ENCODE measurements around the gene METTL3. TPM values are rescaled to one million over a fixed set of nuclear protein-coding genes. Genes with fewer than 3 reads are reported as not detected.

Gene METTL3
- total and polyA plus RNA-seq, 2 experiments from 2014 or later, result 28.6 to 44.5 TPM

- Histone ChIP-seq H3K4me3 (no peak overlapping the region), H3F3A (ENCODE audit: insufficient read depth) (no peaks in the 10 kb centered on the region), H2AFZ (no peak overlapping the region), H3K27me3 (replicated peaks; ENCODE audit: insufficient read depth) (peaks cover 9% of the 10 kb centered on the region; the same call in 1 of the 2 replicates), H3K36me3 (ENCODE audit: low read depth) (no peaks in the 10 kb centered on the region), H3K4me1 (ENCODE audit: insufficient read depth) (no peaks in the 10 kb centered on the region), H3K27ac (no peak overlapping the region), H4K20me1 (ENCODE audit: insufficient read depth) (no peaks in the 10 kb centered on the region), H3K79me2 (ENCODE audit: insufficient read depth) (no peaks in the 10 kb centered on the region), H3K9me3 (ENCODE audit: low read depth) (no peaks in the 10 kb centered on the region), H3K9ac (no peak overlapping the region), H3K9me2 (ENCODE audit: insufficient read depth) (no peaks in the 10 kb centered on the region), H3K4me2 (ENCODE audit: unreplicated experiment) (no peak overlapping the region)
- no peak for DNase-seq
- WGBS, 2 experiments (ENCODE audit: low coverage in 1 of 2, low lambda C conversion rate in 2 of 2, missing lambda C conversion rate in 2 of 2), result 25 to 26% methylated on average over 7 of the region's 7 CpGs
- TF ChIP-seq EZH2phosphoT487 (IDR thresholded peaks at IDR 0.05; ENCODE audit: insufficient read depth, low read depth) (no peak), EZH2 (IDR thresholded peaks at IDR 0.05; ENCODE audit: insufficient read depth, poor library complexity, severe bottlenecking) (no peak)
- in situ Hi-C loops (cut with MboI), result no loop called here
These were observed 32.4 kb upstream of the METTL3 start for GRCh38 chr14:21543521-21543960.

DNA sequence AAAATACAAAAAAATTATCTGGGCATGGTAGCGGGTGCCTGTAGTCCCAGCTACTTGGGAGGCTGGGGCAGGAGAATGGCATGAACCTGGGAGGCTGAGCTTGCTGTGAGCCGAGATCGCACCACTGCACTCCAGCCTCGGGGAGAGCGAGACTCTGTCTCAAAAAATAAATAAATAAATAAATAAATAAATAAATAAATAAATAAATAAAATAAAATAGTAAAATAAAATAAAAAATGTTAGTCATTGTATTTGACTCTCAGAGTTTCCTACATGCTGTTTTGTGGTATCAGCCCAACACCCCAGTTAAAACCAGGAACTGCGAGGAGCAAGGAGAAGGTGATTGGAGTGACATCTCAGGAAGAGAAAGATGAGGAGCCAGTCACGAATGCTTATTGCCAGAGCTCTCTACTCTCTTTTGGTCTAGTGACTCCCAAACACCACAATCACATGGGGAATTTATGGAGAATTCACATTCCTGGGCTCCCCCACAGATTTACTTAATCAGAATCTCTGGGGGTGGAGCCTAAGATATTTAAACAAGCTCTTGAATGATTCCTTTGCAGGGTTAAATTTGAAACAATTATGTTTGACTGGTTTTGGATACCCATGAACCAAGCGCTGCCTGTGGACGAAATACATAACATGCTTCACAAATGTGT lies 30.4 kb upstream of the METTL3 start:
- Histone ChIP-seq H3K27me3 (replicated peaks; ENCODE audit: insufficient read depth) (peaks cover 28% of the 10 kb centered on the region), H4K20me1 (ENCODE audit: insufficient read depth) (no peaks in the 10 kb centered on the region), H3K9ac (no peak overlapping the region), H2AFZ (no peak overlapping the region), H3K79me2 (ENCODE audit: insufficient read depth) (no peaks in the 10 kb centered on the region), H3K27ac (no peak overlapping the region), H3F3A (ENCODE audit: insufficient read depth) (no peaks in the 10 kb centered on the region), H3K9me2 (ENCODE audit: insufficient read depth) (no peaks in the 10 kb centered on the region), H3K36me3 (ENCODE audit: low read depth) (no peaks in the 10 kb centered on the region), H3K4me1 (ENCODE audit: insufficient read depth) (no peaks in the 10 kb centered on the region), H3K4me3 (no peak overlapping the region), H3K9me3 (ENCODE audit: low read depth) (no peaks in the 10 kb centered on the region), H3K4me2 (ENCODE audit: unreplicated experiment) (no peak overlapping the region)
- DNase-seq, result no peak
- TF ChIP-seq EZH2phosphoT487 (IDR thresholded peaks at IDR 0.05; ENCODE audit: insufficient read depth, low read depth) (no peak), EZH2 (IDR thresholded peaks at IDR 0.05; ENCODE audit: insufficient read depth, poor library complexity, severe bottlenecking) (no peak)
- in situ Hi-C loops (cut with MboI), result no loop called here
- 52 to 57% methylated on average over 9 of the region's 9 CpGs for WGBS, 2 experiments (ENCODE audit: low coverage in 1 of 2, low lambda C conversion rate in 2 of 2, missing lambda C conversion rate in 2 of 2)

DNA sequence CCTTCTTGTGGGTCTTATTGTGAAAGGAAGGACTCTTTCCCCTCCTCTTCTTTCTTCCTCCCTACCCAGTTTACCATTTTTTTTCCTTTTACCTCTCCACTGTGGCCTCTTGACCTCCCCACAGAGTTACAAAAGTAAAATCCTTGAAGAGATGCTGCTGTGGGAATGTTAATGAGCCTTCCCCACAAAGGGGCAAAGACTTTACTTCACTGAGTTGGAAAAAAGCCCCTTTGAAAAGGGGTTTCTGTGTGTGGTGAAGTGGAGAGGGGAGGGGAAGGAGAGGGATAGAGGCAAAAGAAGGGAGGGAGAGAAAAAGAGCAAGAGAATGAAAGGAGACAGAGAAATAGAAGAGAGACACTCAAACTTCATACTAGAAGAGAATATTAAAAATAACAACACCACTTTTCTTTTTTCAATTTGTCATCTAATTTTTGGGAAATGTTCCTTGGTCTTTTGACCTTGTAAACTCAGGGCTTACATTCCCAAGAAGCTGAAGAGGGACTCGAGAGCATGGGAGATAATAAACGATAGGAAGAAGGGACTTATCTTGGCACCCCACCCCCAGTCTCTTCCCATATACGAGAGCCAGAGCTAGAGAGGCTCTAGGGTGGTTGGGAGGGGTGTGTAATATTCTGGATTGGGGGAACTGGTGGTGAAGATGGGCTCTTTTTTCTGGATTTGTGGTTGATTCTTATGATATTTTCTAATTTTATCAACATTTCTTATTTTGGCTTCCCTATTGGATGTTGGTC lies 28.2 kb upstream of the METTL3 start:
- no peak overlapping the region for H3K27ac ChIP-seq
- in situ Hi-C loops (cut with MboI), result no loop called here

DNA sequence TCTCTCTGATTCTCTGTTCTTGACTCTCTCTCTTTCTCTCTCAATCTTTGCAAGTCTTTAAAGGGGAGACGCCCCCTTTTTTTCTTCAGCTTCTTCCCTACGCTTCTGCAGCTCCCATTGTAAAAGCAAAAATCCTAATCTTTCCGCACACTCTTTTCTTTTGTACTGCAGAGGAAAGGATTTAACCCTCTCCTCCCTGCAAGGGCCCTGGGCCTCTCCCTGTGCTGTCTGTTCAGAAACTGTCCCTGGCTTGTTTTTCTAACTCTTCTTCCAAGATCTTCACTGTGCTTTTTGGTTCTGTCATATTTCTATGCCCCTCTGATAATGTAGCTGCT lies 25.9 kb upstream of the METTL3 start:
- Histone ChIP-seq H3K4me3 (peak overlapping the region; percentile 25; the same call in 1 of the 2 replicates), H3K27me3 (replicated peaks; ENCODE audit: insufficient read depth) (peaks cover 64% of the 10 kb centered on the region), H4K20me1 (ENCODE audit: insufficient read depth) (no peaks in the 10 kb centered on the region), H3K9ac (no peak overlapping the region), H3F3A (ENCODE audit: insufficient read depth) (no peaks in the 10 kb centered on the region), H3K4me2 (ENCODE audit: unreplicated experiment) (no peak overlapping the region), H3K79me2 (ENCODE audit: insufficient read depth) (no peaks in the 10 kb centered on the region), H3K36me3 (ENCODE audit: low read depth) (no peaks in the 10 kb centered on the region), H3K27ac (no peak overlapping the region), H2AFZ (no peak overlapping the region; the same call in 1 of the 2 replicates), H3K4me1 (ENCODE audit: insufficient read depth) (no peaks in the 10 kb centered on the region), H3K9me3 (ENCODE audit: low read depth) (no peaks in the 10 kb centered on the region), H3K9me2 (ENCODE audit: insufficient read depth) (no peaks in the 10 kb centered on the region)
- WGBS, 2 experiments (ENCODE audit: low coverage in 1 of 2, low lambda C conversion rate in 2 of 2, missing lambda C conversion rate in 2 of 2), result 6 to 8% methylated on average over 3 of the region's 3 CpGs
- DNase-seq, result no peak
- TF ChIP-seq EZH2 (IDR thresholded peaks at IDR 0.05; ENCODE audit: insufficient read depth, poor library complexity, severe bottlenecking), result no peak
- TF ChIP-seq EZH2phosphoT487 (IDR thresholded peaks at IDR 0.05; ENCODE audit: insufficient read depth, low read depth), result 0 out of 2 replicates have a peak, but pooled peaks have one; percentile 3
- in situ Hi-C loops (cut with MboI), result no loop called here

More for the DNA sequence above, 28.2 kb upstream of the METTL3 start:
- H3K9me2 ChIP-seq (ENCODE audit: insufficient read depth), result no peaks in the 10 kb centered on the region
- no peaks in the 10 kb centered on the region for H3F3A ChIP-seq (ENCODE audit: insufficient read depth)
- H3K79me2 ChIP-seq (ENCODE audit: insufficient read depth), result no peaks in the 10 kb centered on the region
- DNase-seq, result no peak
- TF ChIP-seq EZH2phosphoT487 (IDR thresholded peaks at IDR 0.05; ENCODE audit: insufficient read depth, low read depth), result no peak
- TF ChIP-seq EZH2 (IDR thresholded peaks at IDR 0.05; ENCODE audit: insufficient read depth, poor library complexity, severe bottlenecking), result no peak
- H3K9me3 ChIP-seq (ENCODE audit: low read depth), result no peaks in the 10 kb centered on the region
- no peaks in the 10 kb centered on the region for H3K36me3 ChIP-seq (ENCODE audit: low read depth)
- H3K9ac ChIP-seq, result no peak overlapping the region
- H3K4me1 ChIP-seq (ENCODE audit: insufficient read depth), result no peaks in the 10 kb centered on the region
- no peak overlapping the region for H3K4me2 ChIP-seq (ENCODE audit: unreplicated experiment)
- H3K27me3 ChIP-seq (replicated peaks; ENCODE audit: insufficient read depth), result peaks cover 49% of the 10 kb centered on the region
- H2AFZ ChIP-seq, result no peak overlapping the region
- H4K20me1 ChIP-seq (ENCODE audit: insufficient read depth), result no peaks in the 10 kb centered on the region
- H3K4me3 ChIP-seq, result no peak overlapping the region
- 9 to 11% methylated on average over 3 of the region's 3 CpGs for WGBS, 2 experiments (ENCODE audit: low coverage in 1 of 2, low lambda C conversion rate in 2 of 2, missing lambda C conversion rate in 2 of 2)
